Fibroblast of skin of right quadriceps (primary cell): Measurements from ENCODE around the gene METTL9.
A peak's percentile ranks its signal among the peaks of the same experiment; 100 is the strongest.
"Not testable (repeated sequence)": the region's sequence is repeated elsewhere in the genome, so short reads cannot be mapped to it uniquely, and the experiment has no call there.

ENCODE experiments used
- DNase-seq: peaks from one replicate; pipeline ENCODE4 v3.0.0-alpha.2; 2013

METTL9 gene

DNA sequence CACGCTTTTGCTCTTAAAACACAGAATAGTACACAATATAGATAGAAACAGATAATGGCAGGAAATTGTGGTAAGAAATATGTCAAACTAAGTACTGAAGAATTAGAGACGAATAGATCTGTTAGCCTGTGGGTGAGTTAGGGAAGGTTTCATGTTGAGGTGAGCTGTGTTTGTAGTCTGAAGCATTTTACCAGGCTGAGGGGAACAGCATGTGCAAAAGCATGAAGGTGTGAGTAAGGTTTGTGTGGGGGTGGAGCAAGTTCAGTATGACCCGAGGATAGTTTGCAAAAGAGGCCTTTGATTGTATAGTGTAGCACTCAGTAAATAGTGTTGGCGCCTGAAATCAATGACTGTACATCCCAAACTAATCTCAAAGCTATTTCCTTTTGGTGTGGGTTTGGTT, 39.2 kb downstream of the METTL9 start:
- peak; percentile 69 for DNase-seq

DNA sequence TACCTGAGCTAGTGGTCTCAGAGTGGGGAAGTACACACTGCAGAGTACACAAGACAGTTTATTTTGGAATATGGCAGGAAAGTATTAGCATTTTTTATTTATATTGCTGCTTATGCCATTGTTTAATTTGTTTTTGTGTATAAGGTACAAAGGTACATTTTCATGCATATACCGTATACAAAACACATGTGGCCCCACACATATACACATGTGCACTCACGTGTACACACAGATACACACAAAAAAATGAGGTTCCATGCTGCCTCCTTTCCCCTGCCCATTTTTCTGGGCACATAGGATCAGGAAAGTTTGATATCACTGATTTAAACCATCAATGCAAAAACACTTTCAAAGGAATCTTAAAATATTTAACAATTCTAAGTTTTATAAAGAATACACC, 40.1 kb downstream of the METTL9 start:
- DNase-seq: no peak

DNA sequence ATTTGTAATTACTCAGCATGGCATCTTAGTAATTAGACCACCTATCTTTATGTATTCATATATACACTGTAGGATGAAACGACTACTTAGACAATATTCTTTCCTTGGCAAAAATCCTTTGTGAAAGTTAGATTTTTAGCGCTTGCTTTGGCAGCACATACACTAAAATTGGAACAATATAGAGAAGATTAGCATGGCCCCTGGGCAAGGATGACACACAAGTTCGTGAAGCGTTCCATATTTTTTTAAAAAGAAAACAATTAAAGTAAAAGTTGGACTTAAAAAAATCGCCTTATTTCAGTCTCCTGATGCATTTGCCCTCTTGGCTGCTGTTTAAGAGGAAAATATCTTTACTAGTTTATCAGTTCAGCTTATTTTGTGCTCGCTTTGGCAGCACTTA, 42.5 kb downstream of the METTL9 start:
- DNase-seq: no peak

DNA sequence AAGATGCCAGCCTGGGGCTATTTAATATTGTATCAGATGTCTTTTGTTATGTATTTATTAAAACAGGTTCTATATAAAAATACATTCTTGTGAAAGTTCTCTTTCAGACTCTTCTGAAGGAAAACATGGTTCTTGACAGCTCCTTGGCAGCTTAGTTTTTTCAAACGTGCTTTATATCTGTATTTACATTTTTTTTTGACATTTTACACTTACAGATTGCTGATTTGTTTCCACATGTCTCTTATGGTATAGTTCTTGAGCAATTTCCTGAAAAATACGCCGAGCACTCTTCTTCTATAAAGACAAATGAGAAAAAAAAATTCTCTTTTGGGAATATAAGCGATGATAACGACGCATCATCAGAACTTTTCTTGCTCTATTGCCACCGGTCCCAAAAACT, 43.5 kb downstream of the METTL9 start:
- DNase-seq: no peak

DNA sequence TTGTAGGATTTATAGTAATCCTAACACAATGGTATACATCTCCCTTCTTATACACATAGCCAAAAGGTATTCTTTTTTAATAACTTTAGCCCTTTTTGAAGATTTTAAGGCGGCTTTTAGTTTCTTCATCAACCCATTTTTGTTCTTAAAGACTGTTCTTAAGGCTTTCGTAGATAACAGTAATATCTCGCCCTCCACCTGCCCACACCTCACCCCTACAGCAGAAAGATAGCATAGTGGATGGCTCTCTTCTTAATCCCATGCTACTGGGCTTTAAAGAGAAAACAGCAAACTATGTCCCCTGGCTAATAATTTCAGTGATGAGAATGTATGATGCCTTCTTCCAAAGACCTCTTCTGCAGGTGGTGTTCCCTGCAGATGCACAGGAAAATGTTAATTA, 44.4 kb downstream of the METTL9 start:
- no peak for DNase-seq

GRCh38 chr16:21644674-21645073, 45.3 kb downstream of the METTL9 start:
- no peak for DNase-seq

GRCh38 chr16:21645261-21645721, 45.9 kb downstream of the METTL9 start:
- no peak for DNase-seq

DNA sequence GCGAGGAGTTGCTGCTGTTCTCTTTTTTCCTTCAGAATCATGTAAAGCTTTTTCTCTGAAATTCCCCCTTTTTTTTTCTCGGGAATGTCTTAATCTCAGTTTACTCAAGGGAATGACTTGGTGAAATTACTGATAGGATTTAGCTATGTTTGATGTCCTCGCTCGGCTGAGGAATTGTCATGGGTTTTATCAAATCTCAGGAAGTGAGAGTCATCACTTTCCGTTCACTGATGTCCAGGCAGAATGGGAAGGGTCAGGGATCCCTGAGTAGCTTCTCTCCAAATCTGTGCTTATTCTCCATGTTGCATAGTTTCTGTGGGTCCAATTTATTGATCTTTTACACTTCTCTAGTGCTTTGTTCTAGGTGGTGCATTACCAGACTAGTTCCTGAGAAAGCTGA, 46.7 kb downstream of the METTL9 start:
- DNase-seq: no peak

DNA sequence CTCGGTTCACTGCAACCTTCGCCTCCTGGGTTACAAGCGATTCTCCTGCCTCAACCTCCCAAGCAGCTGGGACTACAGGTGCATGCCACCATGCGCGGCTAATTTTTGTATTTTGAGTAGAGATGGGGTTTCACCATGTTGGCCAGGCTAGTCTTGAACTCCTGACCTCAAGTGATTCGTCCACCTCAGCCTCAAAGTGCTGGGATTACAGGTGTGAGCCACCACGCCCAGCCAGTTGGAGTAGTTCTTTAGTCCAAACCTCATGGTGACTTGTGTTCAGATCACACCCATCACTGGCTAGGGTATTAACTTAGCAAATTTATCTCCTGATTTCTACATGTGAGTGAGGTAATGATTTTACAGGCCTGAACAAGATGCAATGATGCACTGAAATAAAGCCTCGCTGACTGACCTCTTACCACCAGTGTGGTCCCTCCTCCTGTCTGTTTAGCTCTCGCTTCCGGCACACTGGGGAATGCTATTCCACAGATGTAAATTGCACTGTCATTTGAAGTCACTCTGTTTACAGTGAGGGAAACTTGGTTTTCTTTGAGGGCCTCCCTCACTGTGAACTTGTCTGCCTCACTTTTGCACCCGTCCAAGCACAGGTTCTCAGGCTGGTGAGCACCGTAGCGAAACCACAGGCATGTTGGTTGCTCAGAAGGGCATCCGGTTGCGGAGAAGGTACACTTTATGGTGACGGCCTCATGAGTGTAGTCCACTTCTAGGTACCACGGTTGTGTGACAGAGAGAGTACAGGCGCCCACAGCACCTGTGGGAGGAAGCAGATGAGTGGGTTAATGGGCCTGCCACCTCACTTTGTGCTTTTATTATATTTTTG, 47.6 kb downstream of the METTL9 start:
- no peak for DNase-seq

DNA sequence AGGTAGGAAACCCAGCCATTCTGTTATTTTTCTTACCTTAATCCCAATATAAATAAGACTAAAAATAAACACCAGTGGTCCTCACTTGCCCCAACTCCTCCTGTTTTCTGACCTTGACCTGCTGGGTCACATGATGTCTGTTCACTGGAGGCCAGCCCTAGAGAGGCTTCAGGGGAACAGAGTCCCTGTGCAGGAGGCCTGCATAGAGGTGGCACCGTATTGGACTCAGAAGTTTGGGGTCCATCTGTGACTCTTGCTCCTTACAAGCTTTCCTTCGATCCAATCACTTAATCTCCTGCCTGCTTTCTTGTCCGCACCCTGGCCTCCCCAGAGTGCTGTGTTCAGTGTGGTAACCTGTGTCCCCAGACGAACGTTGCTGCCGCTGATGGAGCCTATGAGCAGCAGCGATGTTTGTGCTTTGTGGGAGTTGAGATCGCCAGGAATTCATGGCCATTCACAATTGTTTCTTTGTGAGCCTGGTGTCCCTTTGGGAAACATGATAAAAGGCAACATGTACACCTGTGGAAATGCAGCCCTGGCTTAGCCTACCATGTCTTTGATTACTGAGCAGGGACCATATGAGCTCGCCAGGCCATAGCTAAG, 48.3 kb downstream of the METTL9 start:
- no peak for DNase-seq

DNA sequence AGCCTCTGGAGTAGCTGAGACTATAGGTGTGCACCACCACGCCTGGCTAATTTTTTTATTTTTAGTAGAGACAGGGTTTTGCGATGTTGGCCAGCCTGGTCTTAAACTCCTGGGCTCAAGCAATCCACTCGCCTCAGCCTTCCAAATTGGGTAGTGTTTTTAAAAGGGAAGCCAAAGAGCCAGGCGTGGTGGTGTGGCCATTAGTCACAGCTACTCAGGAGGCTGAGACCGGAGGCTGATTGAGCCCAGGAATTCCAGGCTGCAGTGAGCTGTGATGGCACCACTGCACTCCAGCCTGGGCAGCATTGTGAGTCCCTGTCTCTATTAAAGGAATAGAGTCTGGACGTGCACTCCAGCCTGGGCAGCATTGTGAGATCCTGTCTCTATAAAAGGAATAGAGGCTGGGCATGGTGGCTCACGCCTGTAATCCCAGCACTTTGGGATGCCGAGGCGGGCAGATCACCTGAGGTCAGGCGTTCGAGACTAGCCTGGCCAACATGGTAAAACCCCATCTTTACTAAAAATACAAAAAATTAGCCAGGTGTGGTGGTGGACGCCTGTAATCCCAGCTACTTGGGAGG, 50.5 kb downstream of the METTL9 start:
- DNase-seq: not testable (repeated sequence)

DNA sequence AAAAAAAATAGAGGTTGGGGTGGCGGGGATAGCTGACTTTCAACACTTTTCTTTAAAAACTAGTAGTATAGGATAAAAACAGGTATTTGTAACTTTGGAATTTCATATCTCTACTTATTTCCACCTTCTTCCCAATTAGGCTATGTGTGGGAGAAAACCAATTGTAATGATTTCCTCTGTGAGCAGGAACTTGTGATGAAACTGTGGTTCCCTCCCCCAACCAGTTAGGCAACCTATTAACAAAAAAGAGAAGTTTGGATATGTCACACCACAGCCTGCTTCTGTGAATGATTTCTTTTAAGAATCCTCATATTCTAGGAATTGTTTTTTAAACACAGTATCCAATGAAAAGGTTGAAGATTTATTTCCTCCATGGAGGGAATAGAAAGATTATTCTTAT, 51.1 kb downstream of the METTL9 start:
- no peak for DNase-seq

DNA sequence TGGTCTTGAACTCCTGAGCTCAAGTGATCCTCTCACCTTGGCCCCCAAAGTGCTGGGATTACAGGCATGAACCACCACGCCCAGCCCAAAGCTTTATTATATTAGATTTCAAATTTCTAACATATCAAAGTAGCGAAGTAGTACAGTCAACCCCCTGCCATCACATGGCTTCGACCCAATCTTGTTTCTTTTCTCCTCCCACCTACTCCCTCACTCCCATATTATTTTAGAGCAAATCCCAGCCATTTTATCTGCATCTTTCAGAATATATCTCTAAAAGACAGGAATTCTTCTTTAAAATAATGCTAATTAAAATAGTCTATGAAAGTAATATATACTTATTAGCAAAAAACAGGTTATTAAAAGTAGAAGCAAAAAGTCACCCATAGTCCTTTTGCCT, 52.1 kb downstream of the METTL9 start:
- no peak for DNase-seq

- DNase-seq: no peak
Observed at GRCh38 chr16:21652453-21652852, 53.1 kb downstream of the METTL9 start, which contains the start of gene IGSF6. Gene IGSF6 (minus strand): TSS chr16:21652608. CDS start chr16:21652598, 10 bp downstream.

DNA sequence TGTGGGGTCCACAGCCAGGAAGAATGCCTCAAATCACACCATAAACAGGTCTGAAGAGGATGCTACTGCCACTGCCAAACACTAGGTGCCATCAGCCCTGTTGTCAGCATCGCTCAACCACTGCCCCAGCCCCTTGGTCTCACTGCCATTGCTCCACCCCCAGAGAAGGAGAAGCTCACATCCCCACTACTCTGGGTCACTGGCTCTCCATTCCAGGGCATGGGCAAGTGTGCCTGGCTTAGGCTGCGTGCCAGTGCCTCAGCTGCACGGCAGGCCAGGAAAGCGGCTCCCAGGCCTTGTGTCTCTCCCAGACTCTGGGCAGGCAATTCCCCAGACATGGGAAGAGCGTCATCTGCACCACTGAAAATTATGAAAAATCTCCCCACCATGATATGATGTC, 54.2 kb downstream of the METTL9 start:
- DNase-seq: no peak

GRCh38 chr16:21654466-21654865, 55.1 kb downstream of the METTL9 start:
- DNase-seq: no peak

DNA sequence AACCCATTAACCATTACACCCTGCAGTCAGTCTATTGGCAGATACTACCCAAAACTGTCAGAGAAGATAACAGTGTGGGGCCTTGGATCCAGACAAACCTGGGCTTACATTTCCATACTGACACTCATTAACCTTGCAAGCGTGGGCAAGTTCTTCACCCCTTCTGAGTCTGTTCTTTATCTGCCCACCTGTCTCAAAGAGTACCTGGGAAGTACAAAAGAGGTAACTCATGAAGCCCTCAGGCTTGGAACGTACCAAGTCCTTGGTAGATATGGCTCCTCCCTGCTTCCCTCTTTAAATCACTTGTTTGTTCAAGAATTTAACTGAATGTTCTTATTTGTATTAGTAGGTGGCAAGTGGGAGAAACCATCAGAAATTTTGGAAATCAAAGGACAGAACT, 55.5 kb downstream of the METTL9 start:
- no peak for DNase-seq

- peak; percentile 53 for DNase-seq
Observed at GRCh38 chr16:21656795-21657768, 57.7 kb downstream of the METTL9 start.

- no peak for DNase-seq
Observed at GRCh38 chr16:21659124-21659523, 59.7 kb downstream of the METTL9 start.

GRCh38 chr16:21663889-21664647, 64.7 kb downstream of the METTL9 start, which contains the start of gene OTOA:
Gene OTOA (plus strand): TSS chr16:21663968. CDS start chr16:21678515, 14,547 bp downstream.
- DNase-seq: no peak

DNA sequence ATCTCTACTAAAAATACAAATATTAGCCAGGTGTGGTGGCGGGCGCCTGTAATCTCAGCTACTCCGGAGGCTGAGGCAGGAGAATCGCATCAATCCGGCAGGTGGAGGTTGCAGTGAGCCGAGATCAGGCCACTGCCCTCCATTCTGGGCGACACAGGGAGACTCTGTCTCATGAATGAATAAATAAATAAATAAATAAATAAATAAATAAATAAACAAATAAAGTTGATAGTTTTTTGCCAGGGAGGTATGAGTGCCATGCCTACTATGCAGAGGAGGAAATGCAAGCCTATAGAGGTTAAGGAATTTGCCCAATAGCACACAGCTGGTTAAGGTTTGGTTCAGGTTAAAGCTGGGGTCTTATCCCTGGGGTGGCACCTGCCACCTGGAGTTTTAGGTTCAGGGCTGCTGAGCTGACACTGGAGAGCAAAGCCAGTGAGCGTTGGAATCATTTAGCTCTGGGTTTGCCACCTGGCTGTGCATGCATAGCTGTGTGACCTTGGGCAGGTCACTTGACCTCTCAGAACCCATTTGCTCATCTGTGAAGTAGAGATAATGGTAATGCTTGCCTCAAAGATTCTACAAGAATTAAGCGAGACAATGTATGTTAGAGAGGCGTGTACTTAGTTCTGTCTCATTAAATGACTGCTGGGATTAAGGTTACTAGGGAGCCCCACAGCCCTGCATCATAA, 65.6 kb downstream of the METTL9 start:
- no peak for DNase-seq
